PC-9 (cell line): ENCODE results near the gene WDFY1.

ENCODE experiments used
- CTCF ChIP-seq: fragments of 200-600 bp; sonication (generic); conservative IDR thresholded peaks from 2 replicates; pipeline ENCODE4 v1.6.1; 2017; ENCODE audit warnings: mixed run types, antibody characterized with exemption, mild to moderate bottlenecking, moderate library complexity
- EZH2 ChIP-seq: fragments of 200-600 bp; sonication (generic); IDR thresholded peaks from 2 replicates; pipeline ENCODE4 v1.8.0; 2017; ENCODE audit warnings: antibody characterized with exemption, low read depth

- TF ChIP-seq CTCF, result no peak
- TF ChIP-seq EZH2, result no peak
Measured at GRCh38 chr2:223832241-223832903, 112.8 kb downstream of the WDFY1 start.
